ENCODE measurements around the gene HPS4.
A peak's percentile ranks its signal among the peaks of the same experiment; 100 is the strongest.

Gene HPS4

DNA sequence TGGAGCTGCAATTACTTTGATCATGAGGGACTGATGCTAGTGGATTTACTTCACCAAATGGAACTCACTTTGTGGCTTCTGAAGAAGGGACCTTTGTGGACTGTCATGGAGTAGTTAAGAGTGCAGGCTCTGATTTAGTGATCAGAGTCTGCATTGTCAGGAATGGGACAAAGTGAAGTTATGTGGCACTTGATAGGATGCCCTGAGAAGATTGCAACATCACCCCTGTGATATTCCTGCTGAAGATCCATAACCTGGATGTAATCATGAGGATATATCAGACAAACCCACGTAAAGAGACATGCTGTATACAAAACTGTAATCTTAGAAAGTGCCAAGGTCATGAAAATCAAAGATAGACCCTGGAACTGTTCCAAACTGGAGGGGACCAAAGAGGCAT lies 30.3 kb upstream of the HPS4 start:
- TF ChIP-seq, protein P1, sequence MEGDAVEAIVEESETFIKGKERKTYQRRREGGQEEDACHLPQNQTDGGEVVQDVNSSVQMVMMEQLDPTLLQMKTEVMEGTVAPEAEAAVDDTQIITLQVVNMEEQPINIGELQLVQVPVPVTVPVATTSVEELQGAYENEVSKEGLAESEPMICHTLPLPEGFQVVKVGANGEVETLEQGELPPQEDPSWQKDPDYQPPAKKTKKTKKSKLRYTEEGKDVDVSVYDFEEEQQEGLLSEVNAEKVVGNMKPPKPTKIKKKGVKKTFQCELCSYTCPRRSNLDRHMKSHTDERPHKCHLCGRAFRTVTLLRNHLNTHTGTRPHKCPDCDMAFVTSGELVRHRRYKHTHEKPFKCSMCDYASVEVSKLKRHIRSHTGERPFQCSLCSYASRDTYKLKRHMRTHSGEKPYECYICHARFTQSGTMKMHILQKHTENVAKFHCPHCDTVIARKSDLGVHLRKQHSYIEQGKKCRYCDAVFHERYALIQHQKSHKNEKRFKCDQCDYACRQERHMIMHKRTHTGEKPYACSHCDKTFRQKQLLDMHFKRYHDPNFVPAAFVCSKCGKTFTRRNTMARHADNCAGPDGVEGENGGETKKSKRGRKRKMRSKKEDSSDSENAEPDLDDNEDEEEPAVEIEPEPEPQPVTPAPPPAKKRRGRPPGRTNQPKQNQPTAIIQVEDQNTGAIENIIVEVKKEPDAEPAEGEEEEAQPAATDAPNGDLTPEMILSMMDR (IDR thresholded peaks at IDR 0.05; ENCODE audit: control insufficient read depth, extremely low read depth, insufficient read depth) = no peak
- no peak for DNase-seq (ENCODE audit: low read depth)
- peak overlapping the region; percentile 98 for H3K4me3 ChIP-seq (ENCODE audit: low read depth, low read length)

DNA sequence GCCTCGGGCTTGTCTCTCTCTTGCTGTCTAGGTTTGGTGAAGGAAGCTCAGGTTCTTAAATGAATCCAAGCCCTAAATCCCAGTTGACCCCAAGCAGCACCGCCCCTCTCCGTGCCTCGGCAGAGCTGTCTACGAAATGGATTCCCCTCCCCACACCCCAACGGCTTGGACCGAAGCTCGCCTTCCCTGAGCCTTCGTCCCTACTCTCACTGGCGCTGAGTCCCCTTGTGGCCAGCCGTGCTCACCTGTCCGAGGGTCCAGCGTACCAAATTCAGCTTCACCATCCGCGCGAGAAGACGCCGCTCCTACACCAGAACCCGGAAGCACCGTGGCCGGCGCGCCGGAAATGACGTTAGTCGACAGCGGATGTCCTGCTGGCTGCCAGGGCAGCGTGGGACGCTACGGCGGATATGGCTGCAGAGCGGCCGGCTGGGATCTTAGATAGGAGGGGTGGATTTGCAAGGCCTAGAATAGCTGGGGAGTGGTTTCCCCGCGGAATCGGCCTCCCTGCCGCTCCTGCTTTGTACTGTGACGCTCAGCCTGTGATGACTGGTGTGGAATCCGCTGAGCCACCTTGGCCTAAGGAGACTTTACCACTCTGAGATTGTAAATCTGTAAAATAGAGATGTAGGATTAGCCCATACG lies 28.7 kb upstream of the HPS4 start, which contains the start of gene TFIP11:
Gene TFIP11 (minus strand): TSS at position 325 of the 645 bp plus-strand sequence. CDS start 2,201 bp downstream, outside the sequence.
- H3K4me3 ChIP-seq (ENCODE audit: low read depth, low read length) = peak within 1 kb of the TSS; percentile 98
- TF ChIP-seq, protein P1 (IDR thresholded peaks at IDR 0.05; ENCODE audit: control insufficient read depth, extremely low read depth, insufficient read depth) = 0 out of 2 replicates have a peak, but pooled peaks have one; percentile 3
- DNase-seq (ENCODE audit: low read depth) = peak; percentile 72

- H3K4me3 ChIP-seq (ENCODE audit: low read depth, low read length) = no peak overlapping the region
- TF ChIP-seq, protein P1 (IDR thresholded peaks at IDR 0.05; ENCODE audit: control insufficient read depth, extremely low read depth, insufficient read depth) = no peak
- DNase-seq (ENCODE audit: low read depth) = no peak
Measured at GRCh38 chr22:26508148-26508547, 24.6 kb upstream of the HPS4 start.

GRCh38 chr22:26503758-26504157 lies 20.2 kb upstream of the HPS4 start:
- no peak for DNase-seq (ENCODE audit: low read depth)
- H3K4me3 ChIP-seq (ENCODE audit: low read depth, low read length) = no peak overlapping the region
- TF ChIP-seq, protein P1 (IDR thresholded peaks at IDR 0.05; ENCODE audit: control insufficient read depth, extremely low read depth, insufficient read depth) = no peak

DNA sequence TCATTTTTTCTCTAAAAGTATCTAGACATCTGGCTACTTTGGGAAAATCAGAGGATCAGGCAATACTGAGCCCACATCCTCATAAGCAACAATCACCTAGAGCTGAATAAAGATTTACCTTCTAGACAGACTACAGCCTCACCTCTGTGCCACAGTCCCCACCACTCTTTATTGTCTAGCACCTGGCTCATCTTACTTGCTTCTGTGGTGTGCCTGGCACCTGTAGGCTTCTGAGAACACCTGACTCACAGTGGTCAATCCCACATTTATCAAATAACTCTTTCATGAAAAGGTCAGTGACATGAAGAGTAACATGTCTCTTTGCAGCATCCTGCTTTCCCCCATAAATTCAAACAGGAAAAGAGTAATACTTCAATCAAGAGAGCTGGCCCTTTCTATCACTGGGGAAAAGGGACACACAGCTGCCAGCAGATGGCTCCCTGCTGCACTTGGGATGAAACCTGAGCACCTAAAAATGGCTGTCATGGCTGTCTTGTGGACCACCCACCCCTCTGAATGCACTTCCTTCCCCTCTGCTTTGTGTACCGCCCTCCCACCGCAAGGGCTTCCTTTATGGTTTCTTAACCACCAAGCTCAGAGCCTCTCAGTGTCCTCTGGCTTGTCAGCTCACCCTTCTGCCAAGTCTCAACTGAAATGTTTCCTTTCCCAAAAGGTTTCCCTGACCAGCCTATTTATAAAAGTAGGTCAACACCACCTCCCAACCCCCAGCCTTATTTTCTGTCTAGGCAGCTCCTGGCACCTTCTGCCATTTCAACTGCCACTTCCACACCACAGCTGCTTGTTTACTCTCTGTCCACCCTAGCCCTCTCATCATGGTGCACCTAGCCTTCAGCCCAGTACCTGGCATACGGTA lies 19.3 kb upstream of the HPS4 start:
- DNase-seq (ENCODE audit: low read depth) = no peak
- H3K4me3 ChIP-seq (ENCODE audit: low read depth, low read length) = no peak overlapping the region
- TF ChIP-seq, protein P1 (IDR thresholded peaks at IDR 0.05; ENCODE audit: control insufficient read depth, extremely low read depth, insufficient read depth) = peak; percentile 65

DNA sequence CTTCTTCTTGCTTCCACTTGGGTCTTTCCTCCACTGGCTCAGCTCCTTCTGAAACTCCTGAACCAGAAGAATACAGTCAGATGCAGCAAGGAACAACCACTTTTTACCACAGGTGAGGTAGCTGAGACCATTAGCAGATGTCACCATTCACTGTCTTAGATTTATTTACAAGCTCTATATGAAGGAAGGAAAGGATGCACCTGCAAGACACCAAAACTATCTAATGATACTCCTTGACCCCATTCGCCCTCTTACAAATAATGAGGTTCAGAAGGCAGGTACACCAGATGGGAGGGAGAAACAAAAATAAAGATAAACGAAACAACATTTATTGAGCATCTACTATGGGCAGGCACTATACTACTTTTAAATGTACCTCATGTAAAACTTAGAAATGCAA lies 18.4 kb upstream of the HPS4 start:
- no peak for DNase-seq (ENCODE audit: low read depth)
- TF ChIP-seq, protein P1 (IDR thresholded peaks at IDR 0.05; ENCODE audit: control insufficient read depth, extremely low read depth, insufficient read depth) = no peak
- no peak overlapping the region for H3K4me3 ChIP-seq (ENCODE audit: low read depth, low read length)

Data from LNCaP clone FGC (cell line).